Esophagus muscularis mucosa (tissue), 3 donors: ENCODE measurements around the gene RIC8B.

Experiments
- CTCF ChIP-seq, 3 experiments: fragments of 200-600 bp in 2 of 3; fragments of 450-650 bp in 1 of 3; sonication (generic) in 2 of 3; IDR thresholded peaks; one replicate each; pipeline ENCODE4 v1.5.1; 2017 to 2019; ENCODE audit warnings: antibody characterized with exemption in 3 of 3, mild to moderate bottlenecking in 2 of 3, moderate library complexity in 1 of 3
- POLR2AphosphoS5 ChIP-seq, 2 donors: sonication (generic); formaldehyde crosslinking; IDR thresholded peaks; one replicate each; pipeline ENCODE4 v1.6.1; 2017; ENCODE audit warnings: antibody characterized with exemption in 2 of 2

- no peak for TF ChIP-seq POLR2AphosphoS5 (IDR thresholded peaks at IDR 0.05)
- TF ChIP-seq CTCF (IDR thresholded peaks at IDR 0.05) = no peak
Measured at GRCh38 chr12:106729611-106730010, 44.9 kb upstream of the RIC8B start.
